ENCODE results near the gene SOX13. TPM values are rescaled to one million over a fixed set of nuclear protein-coding genes. Genes with fewer than 3 reads are reported as not detected.

The SOX13 gene
- total and polyA plus RNA-seq, 10 of the 15 experiments (the other 5 are each of a cell fraction or from before 2014, with no cell fraction given) = 0.04 to 0.31 (median 0.11) TPM; not detected in 7

DNA sequence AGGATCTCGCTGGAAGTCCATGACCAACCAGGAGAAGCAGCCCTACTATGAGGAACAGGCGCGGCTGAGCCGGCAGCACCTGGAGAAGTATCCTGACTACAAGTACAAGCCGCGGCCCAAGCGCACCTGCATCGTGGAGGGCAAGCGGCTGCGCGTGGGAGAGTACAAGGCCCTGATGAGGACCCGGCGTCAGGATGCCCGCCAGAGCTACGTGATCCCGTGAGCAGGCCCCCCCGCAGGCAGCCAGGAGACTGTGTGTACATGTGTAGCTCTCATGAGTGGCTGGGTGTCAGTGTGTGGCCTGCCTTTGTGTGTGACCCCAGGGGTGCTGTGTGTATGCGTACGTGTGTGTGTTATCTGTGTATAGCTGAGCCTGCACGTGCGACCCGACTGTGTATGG lies 51.7 kb downstream of the SOX13 start:
- H3K9ac ChIP-seq (ENCODE audit: control insufficient read depth, insufficient read depth, low read length) = no peak overlapping the region
- no peaks in the 10 kb centered on the region for H4K20me1 ChIP-seq (ENCODE audit: control insufficient read depth, insufficient read depth)
- CTCF ChIA-PET = interaction anchor here (0.7 to 2.0 kb wide), 3 partner anchors 252 to 311 kb away, joined by 3 to 7 read pairs (median 4); no protein-coding TSS in a partner anchor
- no peak for TF ChIP-seq BCLAF1 (IDR thresholded peaks at IDR 0.05)
- no peak for TF ChIP-seq SUPT20H (IDR thresholded peaks at IDR 0.05; ENCODE audit: borderline replicate concordance, control insufficient read depth, low read depth, low read length)
- TF ChIP-seq, protein P1, sequence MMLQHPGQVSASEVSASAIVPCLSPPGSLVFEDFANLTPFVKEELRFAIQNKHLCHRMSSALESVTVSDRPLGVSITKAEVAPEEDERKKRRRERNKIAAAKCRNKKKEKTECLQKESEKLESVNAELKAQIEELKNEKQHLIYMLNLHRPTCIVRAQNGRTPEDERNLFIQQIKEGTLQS (IDR thresholded peaks at IDR 0.05; ENCODE audit: borderline replicate concordance, extremely low read depth, low read depth, low read length) = no peak
- no peak for TF ChIP-seq BRCA1 (IDR thresholded peaks at IDR 0.05; ENCODE audit: low read depth, low read length)
- TF ChIP-seq GABPA (IDR thresholded peaks at IDR 0.05; ENCODE audit: low read depth) = no peak
- no peak for TF ChIP-seq STAT3 (IDR thresholded peaks at IDR 0.05; ENCODE audit: low read depth, low read length)
- no peak for TF ChIP-seq CBFB (IDR thresholded peaks at IDR 0.05; ENCODE audit: low read depth)
- no peak for TF ChIP-seq SMC3 (IDR thresholded peaks at IDR 0.05; ENCODE audit: borderline replicate concordance, low read length)
- no peak for TF ChIP-seq BHLHE40 (IDR thresholded peaks at IDR 0.05; ENCODE audit: borderline replicate concordance in 1 of 2, low read depth in 2 of 2, low read length in 1 of 2)
- no peak for TF ChIP-seq PAX5 (IDR thresholded peaks at IDR 0.05; ENCODE audit: borderline replicate concordance, low read depth, low read length)
- TF ChIP-seq PKNOX1 (IDR thresholded peaks at IDR 0.05) = no peak
- no peak for TF ChIP-seq BCL11A (IDR thresholded peaks at IDR 0.05; ENCODE audit: low read depth, low read length)
- TF ChIP-seq SIX5 (IDR thresholded peaks at IDR 0.05; ENCODE audit: low read depth, low read length, severe bottlenecking) = no peak
- no peak for TF ChIP-seq RB1 (IDR thresholded peaks at IDR 0.05; ENCODE audit: borderline replicate concordance)
- TF ChIP-seq CHD4 (IDR thresholded peaks at IDR 0.05) = no peak
- DNase-seq (ENCODE audit: low read depth, low spot score) (no peak), ATAC-seq (no peak), FAIRE-seq (no peak)
- no peaks in the 10 kb centered on the region for H3K4me1 ChIP-seq (ENCODE audit: control insufficient read depth, insufficient read depth, low read length)
- RAD21 ChIA-PET (ENCODE audit: unreplicated experiment) = interaction anchor here (1.2 to 1.4 kb wide), 2 partner anchors 65 to 252 kb away, joined by 3 to 4 read pairs; no protein-coding TSS in a partner anchor
- no peaks in the 10 kb centered on the region; a peak in 2 of 4 replicates for H3K27me3 ChIP-seq (replicated peaks in 1 of 2; ENCODE audit: control insufficient read depth in 2 of 2, insufficient read depth in 2 of 2, low read length in 1 of 2)
- intact Hi-C loops (cut with micrococcal nuclease; ENCODE audit: unreplicated experiment) (no loop called here), in situ Hi-C loops (cut with MboI) (loop anchor here (5.0 kb wide), 1 partner anchor 262 kb away; the partner anchor contains the start of gene SNRPE)
- SMC1A ChIA-PET (ENCODE audit: uncharacterized antibody, unreplicated experiment) = interaction anchor here (0.7 kb wide), 1 partner anchor 251 kb away, joined by 3 read pairs; no protein-coding TSS in a partner anchor
- H2AFZ ChIP-seq (ENCODE audit: control insufficient read depth, low read depth, low read length) = no peak overlapping the region
- no peak overlapping the region for H3K27ac ChIP-seq (ENCODE audit: control insufficient read depth, insufficient read depth)
- H3K79me2 ChIP-seq (ENCODE audit: control insufficient read depth, insufficient read depth, low read length) = no peaks in the 10 kb centered on the region
- H3K4me2 ChIP-seq (ENCODE audit: control insufficient read depth, insufficient read depth) = no peak overlapping the region
- H3K36me3 ChIP-seq (ENCODE audit: control insufficient read depth in 2 of 2, insufficient read depth in 2 of 2, low read length in 1 of 2) = no peaks in the 10 kb centered on the region
- POLR2A ChIA-PET = no interaction called here
- no peak overlapping the region for H3K4me3 ChIP-seq
- no peaks in the 10 kb centered on the region for H3K9me3 ChIP-seq (replicated peaks; ENCODE audit: control insufficient read depth, insufficient read depth, low read length)
- no TSS peak for BruUV-seq (replicated peaks)
- WGBS (ENCODE audit: insufficient coverage, insufficient replicate concordance, low lambda C conversion rate, missing lambda C conversion rate) = 57% methylated on average over 22 of the region's 22 CpGs
